Nephron (organoid): ENCODE results near the gene LRTM2.
A peak's percentile ranks its signal among the peaks of the same experiment; 100 is the strongest.

Experiments
- H3K27ac Mint-ChIP-seq, 3 experiments: 2 replicates each; pipeline ENCODE4 v1.8.0; 2020; ENCODE audit warnings: mixed read lengths in 3 of 3, mild to moderate bottlenecking in 2 of 3, moderate library complexity in 1 of 3
- H3K27me3 Mint-ChIP-seq: 2 replicates; pipeline ENCODE4 v1.8.0; 2021; ENCODE audit warnings: low read depth, mild to moderate bottlenecking, moderate library complexity, mixed read lengths
- H3K36me3 Mint-ChIP-seq: 2 replicates; pipeline ENCODE4 v1.8.0; 2020; ENCODE audit warnings: low read depth, mixed read lengths
- H3K4me1 Mint-ChIP-seq: 2 replicates; pipeline ENCODE4 v1.8.0; 2020; ENCODE audit warnings: mixed read lengths
- H3K4me3 Mint-ChIP-seq, 3 experiments: 2 replicates each; pipeline ENCODE4 v1.8.0; 2020; ENCODE audit warnings: mild to moderate bottlenecking in 3 of 3, mixed read lengths in 3 of 3, moderate library complexity in 2 of 3
- H3K9me3 Mint-ChIP-seq: 2 replicates; pipeline ENCODE4 v1.8.0; 2020; ENCODE audit warnings: mixed read lengths
- CTCF ChIP-seq, 3 experiments: fragments of 200-600 bp; sonication (generic); IDR thresholded peaks; one replicate each; pipeline ENCODE4 v1.5.0; 2021; ENCODE audit warnings: antibody characterized with exemption in 3 of 3; ENCODE audit not compliant: unreplicated experiment in 3 of 3

The LRTM2 gene

DNA sequence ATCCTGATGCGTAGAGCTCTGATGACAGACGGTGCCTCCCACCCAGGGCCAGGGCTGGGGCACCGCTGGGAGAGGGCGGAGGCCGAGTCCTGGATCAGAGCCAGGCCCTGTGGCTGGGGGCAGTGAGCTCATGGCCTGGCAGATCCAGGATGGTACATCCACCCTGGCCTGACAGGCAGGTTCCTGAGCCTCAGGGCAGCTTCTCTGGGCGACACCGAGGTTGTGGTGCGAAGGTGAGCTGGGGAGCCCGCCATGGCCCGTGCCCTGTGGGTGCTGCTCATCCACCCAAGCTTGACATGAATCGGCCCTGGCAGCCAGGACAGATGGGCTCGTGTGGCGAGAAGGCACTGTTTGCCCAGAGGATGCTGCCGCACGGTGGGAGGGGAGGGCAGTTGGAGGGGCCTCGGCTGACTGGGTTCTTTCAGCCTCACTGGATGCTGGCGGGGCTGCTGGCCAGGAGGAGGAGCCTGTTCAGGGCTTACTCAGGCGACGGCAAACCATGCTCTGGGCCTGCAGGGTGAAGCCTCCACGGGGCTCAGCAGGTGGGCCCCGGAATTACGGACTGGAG is 16.6 kb downstream of the LRTM2 start:
- TF ChIP-seq CTCF (IDR thresholded peaks at IDR 0.05; ENCODE audit: unreplicated experiment in 3 of 3), result no peak
- Mint-ChIP-seq H3K4me1 (peaks cover 19% of the 10 kb centered on the region), H3K27me3 (peaks cover 59% of the 10 kb centered on the region), H3K27ac (no peak overlapping the region), H3K9me3 (no peaks in the 10 kb centered on the region), H3K4me3 (no peak overlapping the region), H3K36me3 (no peaks in the 10 kb centered on the region)

DNA sequence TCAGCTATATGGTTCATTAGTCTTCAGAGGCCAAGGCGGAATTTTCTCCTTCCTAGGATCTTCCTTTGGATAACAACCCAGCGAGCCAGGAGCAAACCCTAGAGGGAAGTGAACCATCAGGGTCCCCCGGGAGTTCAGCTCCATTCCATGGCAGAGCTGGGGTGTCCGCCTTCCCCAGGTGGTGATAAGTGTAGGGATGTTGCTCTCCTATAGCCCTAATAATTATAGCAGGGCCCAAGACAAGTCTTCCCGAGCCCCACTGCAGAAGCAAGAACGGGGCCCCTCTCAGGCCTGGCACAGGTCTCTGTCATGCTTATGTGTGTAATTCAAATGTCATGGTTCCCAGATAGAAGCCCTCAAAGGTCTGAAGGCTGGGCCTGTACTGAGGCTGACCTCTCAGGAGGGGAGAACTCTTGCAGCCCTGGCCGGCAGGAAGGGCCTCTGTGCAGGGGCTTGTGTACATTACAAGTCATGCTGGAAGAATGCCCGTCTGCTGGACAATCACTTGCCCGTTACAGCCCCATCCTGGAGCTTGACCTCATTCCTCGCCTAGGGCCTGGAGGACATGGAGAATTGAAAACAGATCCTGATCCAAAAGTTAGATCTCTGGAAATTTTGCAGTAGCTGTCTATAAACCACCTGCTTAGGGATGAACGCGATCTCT is 17.3 kb downstream of the LRTM2 start:
- H3K4me1 Mint-ChIP-seq, result peaks cover 19% of the 10 kb centered on the region
- no peak overlapping the region for H3K27ac Mint-ChIP-seq
- H3K27me3 Mint-ChIP-seq, result peaks cover 59% of the 10 kb centered on the region
- TF ChIP-seq CTCF (IDR thresholded peaks at IDR 0.05; ENCODE audit: unreplicated experiment in 3 of 3), result no peak
- no peaks in the 10 kb centered on the region for H3K9me3 Mint-ChIP-seq
- no peaks in the 10 kb centered on the region for H3K36me3 Mint-ChIP-seq
- no peak overlapping the region for H3K4me3 Mint-ChIP-seq

GRCh38 chr12:1838205-1838993 is 18.0 kb downstream of the LRTM2 start:
- peaks cover 19% of the 10 kb centered on the region for H3K4me1 Mint-ChIP-seq
- no peaks in the 10 kb centered on the region for H3K9me3 Mint-ChIP-seq
- H3K4me3 Mint-ChIP-seq, result no peak overlapping the region
- no peak for TF ChIP-seq CTCF (IDR thresholded peaks at IDR 0.05; ENCODE audit: unreplicated experiment in 3 of 3)
- H3K27me3 Mint-ChIP-seq, result peaks cover 53% of the 10 kb centered on the region
- no peaks in the 10 kb centered on the region for H3K36me3 Mint-ChIP-seq
- peak overlapping the region in 1 of 3 experiments; percentile 24 for H3K27ac Mint-ChIP-seq

- Mint-ChIP-seq H3K36me3 (no peaks in the 10 kb centered on the region), H3K4me3 (no peak overlapping the region), H3K27me3 (peaks cover 51% of the 10 kb centered on the region), H3K27ac (peak overlapping the region in 1 of 3 experiments; percentile 45), H3K9me3 (no peaks in the 10 kb centered on the region), H3K4me1 (peaks cover 21% of the 10 kb centered on the region)
- no peak for TF ChIP-seq CTCF (IDR thresholded peaks at IDR 0.05; ENCODE audit: unreplicated experiment in 3 of 3)
Measured at GRCh38 chr12:1838994-1839365, 18.6 kb downstream of the LRTM2 start.

DNA sequence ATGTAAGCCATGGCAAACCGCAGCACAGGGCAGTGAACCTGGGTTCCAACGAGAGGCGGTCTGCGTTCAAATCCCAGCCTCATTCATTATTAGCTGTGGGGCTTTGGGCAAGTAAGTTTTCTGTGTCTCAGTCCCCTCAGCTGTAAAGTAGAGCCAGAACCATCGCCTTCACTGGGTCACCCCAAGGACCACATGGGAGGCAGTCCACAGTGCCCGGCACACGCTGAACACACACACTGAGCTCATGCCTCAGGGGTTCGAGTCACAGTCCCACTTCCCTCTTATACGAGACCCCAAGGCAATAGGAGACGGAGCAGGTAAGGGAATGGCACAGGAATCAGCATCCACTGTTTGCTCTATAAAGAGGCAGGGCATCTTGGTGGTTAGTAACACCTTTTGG is 19.1 kb downstream of the LRTM2 start:
- H3K27me3 Mint-ChIP-seq, result peaks cover 50% of the 10 kb centered on the region
- H3K4me1 Mint-ChIP-seq, result peaks cover 24% of the 10 kb centered on the region
- peak overlapping the region in 2 of 3 experiments; percentile 20 to 83 for H3K27ac Mint-ChIP-seq
- H3K36me3 Mint-ChIP-seq, result no peaks in the 10 kb centered on the region
- no peak overlapping the region for H3K4me3 Mint-ChIP-seq
- no peaks in the 10 kb centered on the region for H3K9me3 Mint-ChIP-seq
- no peak for TF ChIP-seq CTCF (IDR thresholded peaks at IDR 0.05; ENCODE audit: unreplicated experiment in 3 of 3)
